ENCODE measurements around the gene UHRF2.
"Not testable (repeated sequence)": the region's sequence is repeated elsewhere in the genome, so short reads cannot be mapped to it uniquely, and the experiment has no call there.

DNA sequence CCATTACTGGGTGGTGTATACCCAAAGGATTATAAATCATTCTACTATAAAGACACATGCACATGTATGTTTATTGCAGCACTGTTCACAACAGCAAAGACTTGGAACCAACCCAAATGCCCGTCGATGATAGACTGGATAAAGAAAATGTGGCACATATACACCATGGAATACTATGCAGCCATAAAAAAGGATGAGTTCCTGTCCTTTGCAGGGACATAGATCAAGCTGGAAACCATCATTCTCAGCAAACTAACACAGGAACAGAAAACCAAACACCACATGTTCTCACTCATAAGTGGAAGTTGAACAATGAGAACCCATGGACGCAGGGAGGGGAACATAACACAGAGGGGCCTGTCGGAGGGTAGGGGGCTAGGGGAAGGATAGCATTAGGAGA, 45.7 kb downstream of the UHRF2 start:
- not testable (repeated sequence) for TF ChIP-seq POLR2AphosphoS5 (IDR thresholded peaks at IDR 0.05; ENCODE audit: low read depth, low read length); EZH2phosphoT487 (IDR thresholded peaks at IDR 0.05; ENCODE audit: borderline replicate concordance); CBX3 (IDR thresholded peaks at IDR 0.05; ENCODE audit: low read depth); RAD21 (IDR thresholded peaks at IDR 0.05; ENCODE audit: low read depth)
- TF ChIP-seq, protein P1, sequence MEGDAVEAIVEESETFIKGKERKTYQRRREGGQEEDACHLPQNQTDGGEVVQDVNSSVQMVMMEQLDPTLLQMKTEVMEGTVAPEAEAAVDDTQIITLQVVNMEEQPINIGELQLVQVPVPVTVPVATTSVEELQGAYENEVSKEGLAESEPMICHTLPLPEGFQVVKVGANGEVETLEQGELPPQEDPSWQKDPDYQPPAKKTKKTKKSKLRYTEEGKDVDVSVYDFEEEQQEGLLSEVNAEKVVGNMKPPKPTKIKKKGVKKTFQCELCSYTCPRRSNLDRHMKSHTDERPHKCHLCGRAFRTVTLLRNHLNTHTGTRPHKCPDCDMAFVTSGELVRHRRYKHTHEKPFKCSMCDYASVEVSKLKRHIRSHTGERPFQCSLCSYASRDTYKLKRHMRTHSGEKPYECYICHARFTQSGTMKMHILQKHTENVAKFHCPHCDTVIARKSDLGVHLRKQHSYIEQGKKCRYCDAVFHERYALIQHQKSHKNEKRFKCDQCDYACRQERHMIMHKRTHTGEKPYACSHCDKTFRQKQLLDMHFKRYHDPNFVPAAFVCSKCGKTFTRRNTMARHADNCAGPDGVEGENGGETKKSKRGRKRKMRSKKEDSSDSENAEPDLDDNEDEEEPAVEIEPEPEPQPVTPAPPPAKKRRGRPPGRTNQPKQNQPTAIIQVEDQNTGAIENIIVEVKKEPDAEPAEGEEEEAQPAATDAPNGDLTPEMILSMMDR (IDR thresholded peaks at IDR 0.05 in 2 of 3, conservative IDR thresholded peaks at IDR 0.05 in 1 of 3; ENCODE audit: borderline replicate concordance in 1 of 3, insufficient read depth in 1 of 3, low read depth in 2 of 3, low read length in 2 of 3) = not testable (repeated sequence)
